Hepatocyte (in vitro differentiated cells): ENCODE results near the gene POT1.

ENCODE experiments used
- EZH2 ChIP-seq: fragments of 200-600 bp; sonication (generic); IDR thresholded peaks from 2 replicates; pipeline ENCODE4 v1.6.1; 2016; ENCODE audit warnings: antibody characterized with exemption, mild to moderate bottlenecking, borderline replicate concordance
- TF ChIP-seq, protein P1 (sequence below): fragments of 200-600 bp; sonication (generic); IDR thresholded peaks from 2 replicates; pipeline ENCODE4 v1.5.1; 2016; ENCODE audit warnings: antibody characterized with exemption, mild to moderate bottlenecking; ENCODE audit not compliant: poor library complexity

DNA sequence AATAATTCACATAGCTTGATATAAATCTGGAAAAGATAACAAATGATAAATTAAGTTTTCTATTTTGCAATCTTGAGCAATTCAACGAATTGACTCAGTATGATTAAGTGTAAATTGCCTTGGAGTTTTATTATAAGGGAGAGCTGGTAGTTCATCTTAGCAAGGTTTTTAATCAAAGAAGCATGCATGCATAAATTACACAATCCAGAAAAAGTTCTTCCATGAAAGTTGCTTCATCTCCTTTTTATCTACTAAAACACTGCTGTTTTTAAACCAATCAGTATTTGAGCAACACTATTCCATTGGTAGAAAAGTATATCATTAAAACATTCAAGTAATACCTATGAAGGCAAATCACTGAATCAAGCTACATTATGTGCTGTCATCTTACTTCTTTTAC lies 47.6 kb downstream of the POT1 start:
- TF ChIP-seq, protein P1, sequence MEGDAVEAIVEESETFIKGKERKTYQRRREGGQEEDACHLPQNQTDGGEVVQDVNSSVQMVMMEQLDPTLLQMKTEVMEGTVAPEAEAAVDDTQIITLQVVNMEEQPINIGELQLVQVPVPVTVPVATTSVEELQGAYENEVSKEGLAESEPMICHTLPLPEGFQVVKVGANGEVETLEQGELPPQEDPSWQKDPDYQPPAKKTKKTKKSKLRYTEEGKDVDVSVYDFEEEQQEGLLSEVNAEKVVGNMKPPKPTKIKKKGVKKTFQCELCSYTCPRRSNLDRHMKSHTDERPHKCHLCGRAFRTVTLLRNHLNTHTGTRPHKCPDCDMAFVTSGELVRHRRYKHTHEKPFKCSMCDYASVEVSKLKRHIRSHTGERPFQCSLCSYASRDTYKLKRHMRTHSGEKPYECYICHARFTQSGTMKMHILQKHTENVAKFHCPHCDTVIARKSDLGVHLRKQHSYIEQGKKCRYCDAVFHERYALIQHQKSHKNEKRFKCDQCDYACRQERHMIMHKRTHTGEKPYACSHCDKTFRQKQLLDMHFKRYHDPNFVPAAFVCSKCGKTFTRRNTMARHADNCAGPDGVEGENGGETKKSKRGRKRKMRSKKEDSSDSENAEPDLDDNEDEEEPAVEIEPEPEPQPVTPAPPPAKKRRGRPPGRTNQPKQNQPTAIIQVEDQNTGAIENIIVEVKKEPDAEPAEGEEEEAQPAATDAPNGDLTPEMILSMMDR, result no peak
- TF ChIP-seq EZH2, result no peak
